ENCODE results near the gene E2F2. TPM values are rescaled to one million over a fixed set of nuclear protein-coding genes. Genes with fewer than 3 reads are reported as not detected.
A peak's percentile ranks its signal among the peaks of the same experiment; 100 is the strongest.

The E2F2 gene
- total and polyA plus RNA-seq, 2 experiments from 2014 or later = 0.78 to 3.4 TPM

DNA sequence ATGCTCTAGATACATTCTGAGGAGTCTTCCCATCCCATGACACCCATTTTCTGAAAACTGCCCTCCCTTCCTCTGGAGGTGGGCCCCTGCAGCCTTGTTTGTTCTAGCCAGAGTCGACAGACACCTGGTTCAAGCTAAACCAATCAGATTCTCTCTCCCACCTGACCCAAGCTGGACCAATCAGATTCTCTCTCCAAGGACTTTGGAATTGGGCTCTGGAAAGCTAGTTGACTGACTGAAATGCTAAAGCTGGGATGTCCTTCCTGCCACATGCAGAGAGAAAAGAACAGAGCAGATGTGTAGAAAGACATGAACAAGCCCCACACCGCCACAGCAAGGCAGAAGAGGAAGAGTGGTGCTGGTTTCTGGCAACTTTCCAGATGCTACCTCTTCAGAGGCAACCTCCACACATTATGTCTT, 71.7 kb downstream of the E2F2 start:
- TF ChIP-seq ZNF331 (CRISPR knock-in tag; IDR thresholded peaks at IDR 0.05; ENCODE audit: low read depth) (no peak), JUNB (IDR thresholded peaks at IDR 0.05; ENCODE audit: unreplicated experiment) (no peak), ZNF114 (CRISPR knock-in tag; IDR thresholded peaks at IDR 0.05) (no peak), EZH2 (IDR thresholded peaks at IDR 0.05; ENCODE audit: low read depth, unreplicated experiment) (no peak), NANOG (IDR thresholded peaks at IDR 0.05; ENCODE audit: borderline replicate concordance) (no peak), POLR2AphosphoS5 (IDR thresholded peaks at IDR 0.05; ENCODE audit: low read depth) (no peak), EZH2phosphoT487 (IDR thresholded peaks at IDR 0.05; ENCODE audit: unreplicated experiment) (no peak), STAT1 (IDR thresholded peaks at IDR 0.05; ENCODE audit: unreplicated experiment) (no peak), CREB1 (CRISPR knock-in tag; IDR thresholded peaks at IDR 0.05; ENCODE audit: low read depth) (no peak)
- TF ChIP-seq, protein P1, sequence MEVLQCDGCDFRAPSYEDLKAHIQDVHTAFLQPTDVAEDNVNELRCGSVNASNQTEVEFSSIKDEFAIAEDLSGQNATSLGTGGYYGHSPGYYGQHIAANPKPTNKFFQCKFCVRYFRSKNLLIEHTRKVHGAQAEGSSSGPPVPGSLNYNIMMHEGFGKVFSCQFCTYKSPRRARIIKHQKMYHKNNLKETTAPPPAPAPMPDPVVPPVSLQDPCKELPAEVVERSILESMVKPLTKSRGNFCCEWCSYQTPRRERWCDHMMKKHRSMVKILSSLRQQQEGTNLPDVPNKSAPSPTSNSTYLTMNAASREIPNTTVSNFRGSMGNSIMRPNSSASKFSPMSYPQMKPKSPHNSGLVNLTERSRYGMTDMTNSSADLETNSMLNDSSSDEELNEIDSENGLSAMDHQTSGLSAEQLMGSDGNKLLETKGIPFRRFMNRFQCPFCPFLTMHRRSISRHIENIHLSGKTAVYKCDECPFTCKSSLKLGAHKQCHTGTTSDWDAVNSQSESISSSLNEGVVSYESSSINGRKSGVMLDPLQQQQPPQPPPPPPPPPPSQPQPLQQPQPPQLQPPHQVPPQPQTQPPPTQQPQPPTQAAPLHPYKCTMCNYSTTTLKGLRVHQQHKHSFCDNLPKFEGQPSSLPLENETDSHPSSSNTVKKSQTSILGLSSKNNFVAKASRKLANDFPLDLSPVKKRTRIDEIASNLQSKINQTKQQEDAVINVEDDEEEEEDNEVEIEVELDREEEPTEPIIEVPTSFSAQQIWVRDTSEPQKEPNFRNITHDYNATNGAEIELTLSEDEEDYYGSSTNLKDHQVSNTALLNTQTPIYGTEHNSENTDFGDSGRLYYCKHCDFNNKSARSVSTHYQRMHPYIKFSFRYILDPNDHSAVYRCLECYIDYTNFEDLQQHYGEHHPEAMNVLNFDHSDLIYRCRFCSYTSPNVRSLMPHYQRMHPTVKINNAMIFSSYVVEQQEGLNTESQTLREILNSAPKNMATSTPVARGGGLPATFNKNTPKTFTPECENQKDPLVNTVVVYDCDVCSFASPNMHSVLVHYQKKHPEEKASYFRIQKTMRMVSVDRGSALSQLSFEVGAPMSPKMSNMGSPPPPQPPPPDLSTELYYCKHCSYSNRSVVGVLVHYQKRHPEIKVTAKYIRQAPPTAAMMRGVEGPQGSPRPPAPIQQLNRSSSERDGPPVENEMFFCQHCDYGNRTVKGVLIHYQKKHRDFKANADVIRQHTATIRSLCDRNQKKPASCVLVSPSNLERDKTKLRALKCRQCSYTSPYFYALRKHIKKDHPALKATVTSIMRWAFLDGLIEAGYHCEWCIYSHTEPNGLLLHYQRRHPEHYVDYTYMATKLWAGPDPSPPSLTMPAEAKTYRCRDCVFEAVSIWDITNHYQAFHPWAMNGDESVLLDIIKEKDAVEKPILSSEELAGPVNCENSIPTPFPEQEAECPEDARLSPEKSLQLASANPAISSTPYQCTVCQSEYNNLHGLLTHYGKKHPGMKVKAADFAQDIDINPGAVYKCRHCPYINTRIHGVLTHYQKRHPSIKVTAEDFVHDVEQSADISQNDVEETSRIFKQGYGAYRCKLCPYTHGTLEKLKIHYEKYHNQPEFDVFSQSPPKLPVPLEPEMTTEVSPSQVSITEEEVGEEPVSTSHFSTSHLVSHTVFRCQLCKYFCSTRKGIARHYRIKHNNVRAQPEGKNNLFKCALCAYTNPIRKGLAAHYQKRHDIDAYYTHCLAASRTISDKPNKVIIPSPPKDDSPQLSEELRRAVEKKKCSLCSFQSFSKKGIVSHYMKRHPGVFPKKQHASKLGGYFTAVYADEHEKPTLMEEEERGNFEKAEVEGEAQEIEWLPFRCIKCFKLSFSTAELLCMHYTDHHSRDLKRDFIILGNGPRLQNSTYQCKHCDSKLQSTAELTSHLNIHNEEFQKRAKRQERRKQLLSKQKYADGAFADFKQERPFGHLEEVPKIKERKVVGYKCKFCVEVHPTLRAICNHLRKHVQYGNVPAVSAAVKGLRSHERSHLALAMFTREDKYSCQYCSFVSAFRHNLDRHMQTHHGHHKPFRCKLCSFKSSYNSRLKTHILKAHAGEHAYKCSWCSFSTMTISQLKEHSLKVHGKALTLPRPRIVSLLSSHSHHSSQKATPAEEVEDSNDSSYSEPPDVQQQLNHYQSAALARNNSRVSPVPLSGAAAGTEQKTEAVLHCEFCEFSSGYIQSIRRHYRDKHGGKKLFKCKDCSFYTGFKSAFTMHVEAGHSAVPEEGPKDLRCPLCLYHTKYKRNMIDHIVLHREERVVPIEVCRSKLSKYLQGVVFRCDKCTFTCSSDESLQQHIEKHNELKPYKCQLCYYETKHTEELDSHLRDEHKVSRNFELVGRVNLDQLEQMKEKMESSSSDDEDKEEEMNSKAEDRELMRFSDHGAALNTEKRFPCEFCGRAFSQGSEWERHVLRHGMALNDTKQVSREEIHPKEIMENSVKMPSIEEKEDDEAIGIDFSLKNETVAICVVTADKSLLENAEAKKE (CRISPR knock-in tag; IDR thresholded peaks at IDR 0.05) = no peak
- TF ChIP-seq, protein P2, sequence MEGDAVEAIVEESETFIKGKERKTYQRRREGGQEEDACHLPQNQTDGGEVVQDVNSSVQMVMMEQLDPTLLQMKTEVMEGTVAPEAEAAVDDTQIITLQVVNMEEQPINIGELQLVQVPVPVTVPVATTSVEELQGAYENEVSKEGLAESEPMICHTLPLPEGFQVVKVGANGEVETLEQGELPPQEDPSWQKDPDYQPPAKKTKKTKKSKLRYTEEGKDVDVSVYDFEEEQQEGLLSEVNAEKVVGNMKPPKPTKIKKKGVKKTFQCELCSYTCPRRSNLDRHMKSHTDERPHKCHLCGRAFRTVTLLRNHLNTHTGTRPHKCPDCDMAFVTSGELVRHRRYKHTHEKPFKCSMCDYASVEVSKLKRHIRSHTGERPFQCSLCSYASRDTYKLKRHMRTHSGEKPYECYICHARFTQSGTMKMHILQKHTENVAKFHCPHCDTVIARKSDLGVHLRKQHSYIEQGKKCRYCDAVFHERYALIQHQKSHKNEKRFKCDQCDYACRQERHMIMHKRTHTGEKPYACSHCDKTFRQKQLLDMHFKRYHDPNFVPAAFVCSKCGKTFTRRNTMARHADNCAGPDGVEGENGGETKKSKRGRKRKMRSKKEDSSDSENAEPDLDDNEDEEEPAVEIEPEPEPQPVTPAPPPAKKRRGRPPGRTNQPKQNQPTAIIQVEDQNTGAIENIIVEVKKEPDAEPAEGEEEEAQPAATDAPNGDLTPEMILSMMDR (conservative IDR thresholded peaks at IDR 0.05; ENCODE audit: low read depth in 2 of 2) = no peak
- TF ChIP-seq, protein P3, sequence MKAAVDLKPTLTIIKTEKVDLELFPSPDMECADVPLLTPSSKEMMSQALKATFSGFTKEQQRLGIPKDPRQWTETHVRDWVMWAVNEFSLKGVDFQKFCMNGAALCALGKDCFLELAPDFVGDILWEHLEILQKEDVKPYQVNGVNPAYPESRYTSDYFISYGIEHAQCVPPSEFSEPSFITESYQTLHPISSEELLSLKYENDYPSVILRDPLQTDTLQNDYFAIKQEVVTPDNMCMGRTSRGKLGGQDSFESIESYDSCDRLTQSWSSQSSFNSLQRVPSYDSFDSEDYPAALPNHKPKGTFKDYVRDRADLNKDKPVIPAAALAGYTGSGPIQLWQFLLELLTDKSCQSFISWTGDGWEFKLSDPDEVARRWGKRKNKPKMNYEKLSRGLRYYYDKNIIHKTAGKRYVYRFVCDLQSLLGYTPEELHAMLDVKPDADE (IDR thresholded peaks at IDR 0.05) = no peak
- TF ChIP-seq, protein P4, sequence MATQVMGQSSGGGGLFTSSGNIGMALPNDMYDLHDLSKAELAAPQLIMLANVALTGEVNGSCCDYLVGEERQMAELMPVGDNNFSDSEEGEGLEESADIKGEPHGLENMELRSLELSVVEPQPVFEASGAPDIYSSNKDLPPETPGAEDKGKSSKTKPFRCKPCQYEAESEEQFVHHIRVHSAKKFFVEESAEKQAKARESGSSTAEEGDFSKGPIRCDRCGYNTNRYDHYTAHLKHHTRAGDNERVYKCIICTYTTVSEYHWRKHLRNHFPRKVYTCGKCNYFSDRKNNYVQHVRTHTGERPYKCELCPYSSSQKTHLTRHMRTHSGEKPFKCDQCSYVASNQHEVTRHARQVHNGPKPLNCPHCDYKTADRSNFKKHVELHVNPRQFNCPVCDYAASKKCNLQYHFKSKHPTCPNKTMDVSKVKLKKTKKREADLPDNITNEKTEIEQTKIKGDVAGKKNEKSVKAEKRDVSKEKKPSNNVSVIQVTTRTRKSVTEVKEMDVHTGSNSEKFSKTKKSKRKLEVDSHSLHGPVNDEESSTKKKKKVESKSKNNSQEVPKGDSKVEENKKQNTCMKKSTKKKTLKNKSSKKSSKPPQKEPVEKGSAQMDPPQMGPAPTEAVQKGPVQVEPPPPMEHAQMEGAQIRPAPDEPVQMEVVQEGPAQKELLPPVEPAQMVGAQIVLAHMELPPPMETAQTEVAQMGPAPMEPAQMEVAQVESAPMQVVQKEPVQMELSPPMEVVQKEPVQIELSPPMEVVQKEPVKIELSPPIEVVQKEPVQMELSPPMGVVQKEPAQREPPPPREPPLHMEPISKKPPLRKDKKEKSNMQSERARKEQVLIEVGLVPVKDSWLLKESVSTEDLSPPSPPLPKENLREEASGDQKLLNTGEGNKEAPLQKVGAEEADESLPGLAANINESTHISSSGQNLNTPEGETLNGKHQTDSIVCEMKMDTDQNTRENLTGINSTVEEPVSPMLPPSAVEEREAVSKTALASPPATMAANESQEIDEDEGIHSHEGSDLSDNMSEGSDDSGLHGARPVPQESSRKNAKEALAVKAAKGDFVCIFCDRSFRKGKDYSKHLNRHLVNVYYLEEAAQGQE (IDR thresholded peaks at IDR 0.05; ENCODE audit: unreplicated experiment) = no peak
- Mint-ChIP-seq H3K27ac (no peak overlapping the region), H3K36me3 (ENCODE audit: low read depth) (peaks cover 7% of the 10 kb centered on the region), H3K4me1 (peaks cover 5% of the 10 kb centered on the region; the same call in 2 of the 3 replicates), H3K9me3 (no peaks in the 10 kb centered on the region), H3K4me3 (no peak overlapping the region; the same call in 2 of the 3 replicates), H3K27me3 (ENCODE audit: insufficient read depth, low read depth, poor library complexity) (peaks cover 9% of the 10 kb centered on the region)
- Histone ChIP-seq H3K4me3 (no peak overlapping the region), H3K27me3 (ENCODE audit: insufficient read depth) (no peaks in the 10 kb centered on the region), H3K27ac (ENCODE audit: low read depth) (no peak overlapping the region), H3K4me2 (no peak overlapping the region), H3K9me2 (ENCODE audit: insufficient read depth) (no peaks in the 10 kb centered on the region), H3K36me3 (ENCODE audit: insufficient read depth) (peaks cover 4% of the 10 kb centered on the region; the same call in 1 of the 2 replicates), H3F3A (replicated peaks; ENCODE audit: low read depth) (no peaks in the 10 kb centered on the region), H4K20me1 (replicated peaks; ENCODE audit: insufficient read depth) (peaks cover under 1% of the 10 kb centered on the region), H2AFZ (no peak overlapping the region), H3K79me2 (replicated peaks; ENCODE audit: insufficient read depth) (no peaks in the 10 kb centered on the region; the same call in none of the 2 replicates), H3K4me1 (ENCODE audit: insufficient read depth) (no peaks in the 10 kb centered on the region)
- peak; percentile 53 for DNase-seq (ENCODE audit: low spot score)
- ATAC-seq = peak; percentile 75

Data from GM23338 (cell line).